Neuronal stem cell (in vitro differentiated cells): ENCODE results near the gene CPNE5.

ENCODE experiments used
- DNase-seq: peaks from one replicate; pipeline ENCODE4 v3.0.0-alpha.2; 2013; ENCODE audit warnings: low spot score
- H2AFZ ChIP-seq: one replicate; pipeline ENCODE4 v1.6.1; 2013; ENCODE audit warnings: mild to moderate bottlenecking, low read length, inconsistent platforms
- H2AK5ac ChIP-seq: 2 replicates; pipeline ENCODE4 v1.6.1; 2013; ENCODE audit warnings: low read depth, mild to moderate bottlenecking, inconsistent platforms, low read length, moderate library complexity, mixed read lengths
- H2BK120ac ChIP-seq: 2 replicates; pipeline ENCODE4 v1.6.1; 2013; ENCODE audit warnings: low read depth, mild to moderate bottlenecking, inconsistent platforms, low read length, moderate library complexity, mixed read lengths
- H2BK12ac ChIP-seq: one replicate; pipeline ENCODE4 v1.6.1; 2013; ENCODE audit warnings: low read length, inconsistent platforms
- H2BK15ac ChIP-seq: 2 replicates; pipeline ENCODE4 v1.6.1; 2013; ENCODE audit warnings: mild to moderate bottlenecking, low read length, inconsistent platforms, mixed read lengths
- H2BK5ac ChIP-seq: one replicate; pipeline ENCODE4 v1.6.1; 2013; ENCODE audit warnings: inconsistent platforms, mild to moderate bottlenecking, low read length, moderate library complexity
- H3K14ac ChIP-seq: one replicate; pipeline ENCODE4 v1.6.1; 2013; ENCODE audit warnings: low read length, inconsistent platforms
- H3K18ac ChIP-seq: 2 replicates; pipeline ENCODE4 v1.6.1; 2013; ENCODE audit warnings: low read length, inconsistent platforms
- H3K23ac ChIP-seq: 2 replicates; pipeline ENCODE4 v1.6.1; 2013; ENCODE audit warnings: low read depth, mild to moderate bottlenecking, mixed read lengths, low read length, inconsistent platforms; ENCODE audit not compliant: poor library complexity
- H3K27ac ChIP-seq: replicated peaks from 3 replicates; pipeline ENCODE4 v1.5.1; 2013; ENCODE audit warnings: low read length, inconsistent platforms
- H3K27me3 ChIP-seq, 3 experiments: 2 replicates each; pipeline ENCODE4 v1.6.1; 2013; ENCODE audit warnings: low read length in 3 of 3, mild to moderate bottlenecking in 2 of 3, inconsistent platforms in 1 of 3, low read depth in 1 of 3, mixed read lengths in 1 of 3, moderate library complexity in 1 of 3; ENCODE audit not compliant: control insufficient read depth in 3 of 3, insufficient read depth in 3 of 3
- H3K36me3 ChIP-seq, 2 donors: replicated peaks in 1 of 2; 2 replicates each; pipeline ENCODE4 v1.6.1; 2013; ENCODE audit warnings: low read length in 2 of 2; ENCODE audit not compliant: control insufficient read depth in 2 of 2, insufficient read depth in 2 of 2
- H3K4ac ChIP-seq: 2 replicates; pipeline ENCODE4 v1.6.1; 2013; ENCODE audit warnings: inconsistent platforms, mild to moderate bottlenecking, low read length, moderate library complexity
- H3K4me1 ChIP-seq, 2 donors: 1 replicate in 1 of 2; 2 replicates in 1 of 2; pipeline ENCODE4 v1.6.1; 2013; ENCODE audit warnings: low read length in 2 of 2, low read depth in 1 of 2; ENCODE audit not compliant: control insufficient read depth in 2 of 2, insufficient read depth in 1 of 2
- H3K4me2 ChIP-seq: one replicate; pipeline ENCODE4 v1.6.1; 2013; ENCODE audit warnings: mild to moderate bottlenecking, low read length, inconsistent platforms; ENCODE audit not compliant: insufficient read depth, poor library complexity, severe bottlenecking
- H3K4me3 ChIP-seq, 2 donors: 2 replicates each; pipeline ENCODE4 v1.5.1; 2013; ENCODE audit warnings: low read length in 2 of 2, mild to moderate bottlenecking in 2 of 2, inconsistent platforms in 1 of 2, moderate library complexity in 1 of 2
- H3K79me1 ChIP-seq: one replicate; pipeline ENCODE4 v1.6.1; 2013; ENCODE audit warnings: low read depth, mild to moderate bottlenecking, inconsistent platforms, low read length, moderate library complexity
- H3K9ac ChIP-seq: one replicate; pipeline ENCODE4 v1.6.1; 2013; ENCODE audit warnings: mild to moderate bottlenecking, low read depth, low read length, inconsistent platforms; ENCODE audit not compliant: poor library complexity
- H3K9me3 ChIP-seq, 2 donors: replicated peaks in 1 of 2; 2 replicates each; pipeline versions ENCODE3 to v1.6.1; 2013; ENCODE audit warnings: low read length in 2 of 2, mild to moderate bottlenecking in 2 of 2, inconsistent platforms in 1 of 2, low read depth in 1 of 2, mixed read lengths in 1 of 2, moderate library complexity in 1 of 2; ENCODE audit not compliant: control insufficient read depth in 2 of 2, insufficient read depth in 1 of 2
- H4K8ac ChIP-seq: one replicate; pipeline ENCODE4 v1.6.1; 2013; ENCODE audit warnings: low read depth, mild to moderate bottlenecking, inconsistent platforms, low read length, moderate library complexity
- H4K91ac ChIP-seq: one replicate; pipeline ENCODE4 v1.6.1; 2013; ENCODE audit warnings: low read length, low read depth, mild to moderate bottlenecking, inconsistent platforms; ENCODE audit not compliant: poor library complexity
- WGBS, 2 donors: extraction: QIAGEN DNeasy Blood & Tissue Kit; methylation state at CpG; one replicate each; pipeline ENCODE4 v1.1.7; 2013; ENCODE audit warnings: missing lambda C conversion rate in 2 of 2, mixed read lengths in 1 of 2; ENCODE audit not compliant: insufficient read length in 2 of 2, insufficient replicate concordance in 1 of 2; ENCODE audit errors: extremely low coverage in 2 of 2; 5-methylcytosine and 5-hydroxymethylcytosine counted together

CPNE5 gene

DNA sequence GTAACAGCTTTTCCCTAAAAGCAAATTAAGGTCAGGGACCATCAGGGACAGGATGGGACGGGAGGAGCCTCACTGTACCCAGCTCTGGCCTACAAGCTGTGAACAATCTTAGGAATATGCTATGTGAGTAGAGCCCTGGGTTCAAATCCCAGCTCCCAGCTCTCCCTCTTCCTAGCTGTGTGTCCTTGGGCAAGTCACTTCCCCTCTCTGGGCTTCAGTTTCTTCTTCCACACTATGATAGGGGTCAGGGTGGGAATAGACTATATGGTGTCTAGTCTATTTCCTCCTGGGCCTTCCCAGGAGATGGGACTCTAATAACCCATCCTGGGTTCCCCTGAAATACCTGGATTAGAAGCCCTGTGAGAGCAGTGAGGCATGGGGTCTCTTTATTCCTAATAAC is 41.6 kb downstream of the CPNE5 start:
- Histone ChIP-seq H3K14ac (no peak overlapping the region), H3K4me2 (no peak overlapping the region), H4K91ac (no peak overlapping the region), H3K27me3 (peaks cover 0 to 12% (median 0%) of the 10 kb centered on the region in 3 experiments), H3K4me1 (peaks cover 12 to 16% of the 10 kb centered on the region in 2 donors), H3K9me3 (no peaks in the 10 kb centered on the region), H2BK12ac (no peak overlapping the region), H4K8ac (no peak overlapping the region), H2AK5ac (no peak overlapping the region), H2BK120ac (no peak overlapping the region), H3K36me3 (no peaks in the 10 kb centered on the region), H3K4me3 (no peak overlapping the region), H3K27ac (no peak overlapping the region), H3K18ac (no peak overlapping the region), H2BK5ac (no peak overlapping the region), H2AFZ (no peak overlapping the region), H3K9ac (no peak overlapping the region), H3K23ac (no peak overlapping the region), H3K79me1 (no peaks in the 10 kb centered on the region), H2BK15ac (no peak overlapping the region), H3K4ac (no peak overlapping the region)
- DNase-seq = no peak
- WGBS, 2 donors = no CpG with 5 or more reads among the region's 1 CpG

DNA sequence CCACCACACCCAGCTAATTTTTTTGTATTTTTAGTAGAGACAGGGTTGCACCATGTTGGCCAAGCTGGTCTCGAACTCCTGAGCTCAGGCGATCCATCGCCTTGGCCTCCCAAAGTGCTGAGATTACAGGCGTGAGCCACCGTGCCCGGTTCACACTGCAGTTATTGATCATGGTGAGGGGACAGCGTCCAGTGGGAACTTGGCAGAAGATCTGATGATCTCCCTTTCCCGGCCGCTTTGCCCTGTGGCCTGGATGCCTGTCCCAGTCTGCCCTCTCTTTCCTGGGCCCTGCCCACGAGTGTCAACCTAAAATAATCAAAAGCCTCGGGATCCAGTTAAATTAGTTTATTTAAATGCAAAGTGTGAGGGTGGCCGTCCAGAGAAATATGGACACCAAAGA is 42.2 kb downstream of the CPNE5 start:
- Histone ChIP-seq H3K23ac (no peak overlapping the region), H2BK15ac (no peak overlapping the region), H4K8ac (no peak overlapping the region), H4K91ac (no peak overlapping the region), H3K9me3 (no peaks in the 10 kb centered on the region), H3K9ac (no peak overlapping the region), H2BK12ac (no peak overlapping the region), H2BK5ac (no peak overlapping the region), H3K4ac (no peak overlapping the region), H3K4me3 (no peak overlapping the region), H3K18ac (no peak overlapping the region), H3K36me3 (no peaks in the 10 kb centered on the region), H3K79me1 (no peaks in the 10 kb centered on the region), H3K27ac (no peak overlapping the region), H3K4me1 (peaks cover 12 to 16% of the 10 kb centered on the region in 2 donors), H3K27me3 (peaks cover 0 to 17% (median 0%) of the 10 kb centered on the region in 3 experiments), H2AFZ (no peak overlapping the region), H3K4me2 (no peak overlapping the region), H3K14ac (no peak overlapping the region), H2AK5ac (no peak overlapping the region), H2BK120ac (no peak overlapping the region)
- DNase-seq = no peak
- no CpG with 5 or more reads among the region's 12 CpGs for WGBS, 2 donors

DNA sequence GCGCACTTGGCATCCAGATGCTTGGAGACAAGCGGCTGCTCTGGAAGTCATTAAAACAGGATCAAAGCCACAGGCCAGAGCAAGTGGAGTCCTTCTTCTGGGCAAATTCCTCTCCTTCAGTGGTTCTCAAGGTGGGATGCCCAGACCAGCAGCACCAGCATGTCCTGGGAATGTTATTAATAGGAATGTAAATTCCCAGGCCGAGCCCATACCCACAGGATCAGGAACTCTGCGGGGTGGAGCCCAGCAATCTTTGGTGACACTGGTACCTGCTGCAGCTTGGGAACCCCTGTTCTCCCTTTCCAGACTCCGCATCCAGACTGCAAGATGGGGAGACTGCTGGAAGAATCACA is 44.6 kb downstream of the CPNE5 start:
- no peak overlapping the region for H4K8ac ChIP-seq
- H3K27me3 ChIP-seq = peaks cover 0 to 17% (median 0%) of the 10 kb centered on the region in 3 experiments
- WGBS, 2 donors = no CpG with 5 or more reads among the region's 5 CpGs
- H2BK12ac ChIP-seq = no peak overlapping the region
- H3K4me3 ChIP-seq = no peak overlapping the region
- H3K23ac ChIP-seq = no peak overlapping the region
- DNase-seq = no peak
- H3K9me3 ChIP-seq = no peaks in the 10 kb centered on the region
- peak overlapping the region; percentile 38 for H2AK5ac ChIP-seq
- no peaks in the 10 kb centered on the region for H3K36me3 ChIP-seq
- peak overlapping the region; percentile 84 for H3K18ac ChIP-seq
- H2BK5ac ChIP-seq = peak overlapping the region; percentile 33
- H3K79me1 ChIP-seq = no peaks in the 10 kb centered on the region
- H4K91ac ChIP-seq = no peak overlapping the region
- H3K27ac ChIP-seq = no peak overlapping the region
- peak overlapping the region; percentile 89 for H2AFZ ChIP-seq
- no peak overlapping the region for H3K4me2 ChIP-seq
- H3K14ac ChIP-seq = peak overlapping the region; percentile 10
- H3K4me1 ChIP-seq = peaks cover 14 to 18% of the 10 kb centered on the region in 2 donors
- peak overlapping the region; percentile 56 for H2BK15ac ChIP-seq
- H3K4ac ChIP-seq = no peak overlapping the region
- H3K9ac ChIP-seq = peak overlapping the region; percentile 47
- H2BK120ac ChIP-seq = no peak overlapping the region

DNA sequence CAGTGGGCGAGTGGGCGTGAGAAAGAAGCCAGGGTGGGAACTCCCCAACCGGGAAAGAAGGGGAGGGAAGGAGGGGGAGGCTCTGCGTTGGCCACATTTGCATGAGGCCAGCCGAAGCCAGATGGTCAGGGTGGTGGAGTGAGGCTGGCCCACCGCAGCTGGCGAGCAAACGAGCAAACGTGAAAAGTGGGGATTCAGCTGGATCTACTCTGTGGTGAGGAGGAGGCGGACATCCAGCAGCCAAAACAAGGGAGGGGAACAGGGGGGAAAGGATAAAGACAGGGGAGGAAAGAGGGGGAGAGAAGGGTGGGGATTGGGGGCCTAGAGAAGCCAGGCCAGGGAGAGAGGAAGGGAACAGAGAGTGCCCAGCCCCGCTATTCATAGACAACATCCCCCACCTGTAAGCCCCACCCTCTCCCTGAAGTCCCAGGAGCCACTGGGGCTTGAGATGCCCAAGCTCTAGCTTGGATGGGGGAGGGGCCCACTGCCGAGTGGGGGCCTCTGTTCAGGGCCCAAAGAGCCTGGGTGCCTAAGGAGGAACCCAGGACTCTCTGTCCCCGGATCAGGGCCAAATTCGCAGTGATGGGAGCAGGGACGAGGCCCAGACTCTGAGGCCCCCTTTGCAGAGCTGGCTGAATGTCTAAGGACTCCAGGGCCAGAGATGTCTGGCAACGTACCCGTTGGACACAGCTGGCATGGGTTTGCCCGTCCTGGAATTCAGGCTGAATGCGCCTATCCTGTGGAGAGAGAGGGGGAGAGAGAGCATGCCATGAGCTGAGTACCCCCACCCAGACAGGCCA is 45.1 kb downstream of the CPNE5 start:
- Histone ChIP-seq H3K4me1 (peaks cover 18 to 20% of the 10 kb centered on the region in 2 donors), H2BK12ac (peak overlapping the region; percentile 59), H3K36me3 (no peaks in the 10 kb centered on the region), H3K4me3 (peak overlapping the region in 1 of 2 donors; percentile 18), H4K91ac (peak overlapping the region; percentile 35), H3K9me3 (no peaks in the 10 kb centered on the region), H3K14ac (peak overlapping the region; percentile 10), H3K23ac (no peak overlapping the region), H3K79me1 (no peaks in the 10 kb centered on the region), H4K8ac (no peak overlapping the region), H2AFZ (peak overlapping the region; percentile 89), H3K4ac (peak overlapping the region; percentile 20), H3K4me2 (peak overlapping the region; percentile 29), H2BK120ac (peak overlapping the region; percentile 74), H3K9ac (peak overlapping the region; percentile 47), H3K27ac (no peak overlapping the region), H3K27me3 (peaks cover 0 to 13% (median 0%) of the 10 kb centered on the region in 3 experiments), H2AK5ac (peak overlapping the region; percentile 38), H3K18ac (peak overlapping the region; percentile 84), H2BK15ac (peak overlapping the region; percentile 56), H2BK5ac (peak overlapping the region; percentile 33)
- no CpG with 5 or more reads among the region's 19 CpGs for WGBS, 2 donors
- DNase-seq = peak; percentile 32
